Inflammatory macrophage treated with lipopolysaccharide for 4 hours (primary cell): ENCODE results near the gene TMEM238.

Experiments
- DNase-seq: peaks from one replicate; pipeline ENCODE4 v3.0.0-alpha.2; 2020

The TMEM238 gene

GRCh38 chr19:55400281-55401087, 16.4 kb upstream of the TMEM238 start:
- DNase-seq: no peak

GRCh38 chr19:55398200-55398925, 14.3 kb upstream of the TMEM238 start:
- DNase-seq: peak; percentile 94

GRCh38 chr19:55392820-55393761, 9.0 kb upstream of the TMEM238 start:
- DNase-seq: no peak

GRCh38 chr19:55391702-55392615, 7.9 kb upstream of the TMEM238 start:
- no peak for DNase-seq

- no peak for DNase-seq
Observed at GRCh38 chr19:55391191-55391670, 7.1 kb upstream of the TMEM238 start.

- no peak for DNase-seq
Observed at GRCh38 chr19:55390461-55390880, 6.4 kb upstream of the TMEM238 start.

GRCh38 chr19:55389386-55390317, 5.6 kb upstream of the TMEM238 start:
- no peak for DNase-seq

GRCh38 chr19:55387736-55388497, 3.8 kb upstream of the TMEM238 start:
- no peak for DNase-seq

GRCh38 chr19:55386493-55386971, 2.4 kb upstream of the TMEM238 start:
- DNase-seq: no peak

GRCh38 chr19:55385724-55386492, 1.8 kb upstream of the TMEM238 start, which contains the start of gene RPL28:
Gene RPL28 (plus strand): TSS chr19:55385932. CDS start chr19:55386358, 426 bp downstream.
- DNase-seq: peak; percentile 99

- peak; percentile 95 for DNase-seq
Observed at GRCh38 chr19:55384920-55385723, 1.0 kb upstream of the TMEM238 start.

GRCh38 chr19:55383279-55384130, 587 bp downstream of the TMEM238 start:
- DNase-seq: peak; percentile 65

GRCh38 chr19:55382522-55383054, 1.5 kb downstream of the TMEM238 start:
- DNase-seq: no peak

- DNase-seq: no peak
Observed at GRCh38 chr19:55382013-55382412, 2.1 kb downstream of the TMEM238 start.

GRCh38 chr19:55379174-55379573, 4.9 kb downstream of the TMEM238 start:
- no peak for DNase-seq

- no peak for DNase-seq
Observed at GRCh38 chr19:55377356-55378131, 6.5 kb downstream of the TMEM238 start.
